A673 (cell line): ENCODE results near the gene GABRR2.

ENCODE experiments used
- EZH2 ChIP-seq: fragments of 200-600 bp; sonication (generic); IDR thresholded peaks from 2 replicates; pipeline ENCODE4 v1.6.1; 2017; ENCODE audit warnings: borderline replicate concordance, low read depth, mild to moderate bottlenecking, mixed read lengths, antibody characterized with exemption, low read length; ENCODE audit not compliant: poor library complexity, severe bottlenecking
- TF ChIP-seq, protein P1 (sequence below): fragments of 300-800, 200-600 bp; sonication (generic); conservative IDR thresholded peaks from 2 replicates; pipeline ENCODE4 v1.5.1; 2017; ENCODE audit warnings: low read depth, mild to moderate bottlenecking, antibody characterized with exemption, low read length, moderate library complexity, mixed read lengths

- TF ChIP-seq, protein P1, sequence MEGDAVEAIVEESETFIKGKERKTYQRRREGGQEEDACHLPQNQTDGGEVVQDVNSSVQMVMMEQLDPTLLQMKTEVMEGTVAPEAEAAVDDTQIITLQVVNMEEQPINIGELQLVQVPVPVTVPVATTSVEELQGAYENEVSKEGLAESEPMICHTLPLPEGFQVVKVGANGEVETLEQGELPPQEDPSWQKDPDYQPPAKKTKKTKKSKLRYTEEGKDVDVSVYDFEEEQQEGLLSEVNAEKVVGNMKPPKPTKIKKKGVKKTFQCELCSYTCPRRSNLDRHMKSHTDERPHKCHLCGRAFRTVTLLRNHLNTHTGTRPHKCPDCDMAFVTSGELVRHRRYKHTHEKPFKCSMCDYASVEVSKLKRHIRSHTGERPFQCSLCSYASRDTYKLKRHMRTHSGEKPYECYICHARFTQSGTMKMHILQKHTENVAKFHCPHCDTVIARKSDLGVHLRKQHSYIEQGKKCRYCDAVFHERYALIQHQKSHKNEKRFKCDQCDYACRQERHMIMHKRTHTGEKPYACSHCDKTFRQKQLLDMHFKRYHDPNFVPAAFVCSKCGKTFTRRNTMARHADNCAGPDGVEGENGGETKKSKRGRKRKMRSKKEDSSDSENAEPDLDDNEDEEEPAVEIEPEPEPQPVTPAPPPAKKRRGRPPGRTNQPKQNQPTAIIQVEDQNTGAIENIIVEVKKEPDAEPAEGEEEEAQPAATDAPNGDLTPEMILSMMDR: no peak
- no peak for TF ChIP-seq EZH2
Measured at GRCh38 chr6:89290401-89291155, 24.5 kb downstream of the GABRR2 start.
